Activated CD4-positive, alpha-beta T cell treated with anti-CD3 and anti-CD28 coated beads, Interleukin-2, amount 10 ng/mL, durations not matched to agents 24 days and 14 days (primary cell): ENCODE measurements around the gene PEAK1. TPM values are rescaled to one million over a fixed set of nuclear protein-coding genes. Genes with fewer than 3 reads are reported as not detected.
"Not testable (repeated sequence)": the region's sequence is repeated elsewhere in the genome, so short reads cannot be mapped to it uniquely, and the experiment has no call there.

Source experiments
- DNase-seq: peaks from one replicate; pipeline ENCODE4 v3.0.0; 2022
- H3K27ac Mint-ChIP-seq: one replicate; pipeline ENCODE4 v1.8.0; 2022; ENCODE audit warnings: mild to moderate bottlenecking, mixed read lengths
- H3K27me3 Mint-ChIP-seq: one replicate; pipeline ENCODE4 v1.8.0; 2022; ENCODE audit warnings: mixed read lengths
- H3K36me3 Mint-ChIP-seq: one replicate; pipeline ENCODE4 v1.8.0; 2022; ENCODE audit warnings: low read depth, mild to moderate bottlenecking, mixed read lengths
- H3K4me1 Mint-ChIP-seq: one replicate; pipeline ENCODE4 v1.8.0; 2021; ENCODE audit warnings: mixed read lengths
- H3K4me3 Mint-ChIP-seq: one replicate; pipeline ENCODE4 v1.8.0; 2022; ENCODE audit warnings: mild to moderate bottlenecking, moderate library complexity, mixed read lengths
- H3K9me3 Mint-ChIP-seq: one replicate; pipeline ENCODE4 v1.8.0; 2021; ENCODE audit warnings: mixed read lengths
- intact Hi-C: fragments of 100-400 bp; cut with micrococcal nuclease; formaldehyde crosslinking; loops from one replicate; pipeline ENCODE4 v1.15.1; 2023
- total RNA-seq: library from RNA; stranded (reverse); gene quantifications from 2 replicates; pipeline ENCODE4 v1.2.3, GENCODE V29; 2022

PEAK1 gene
- total RNA-seq, 1 donor from 2014 or later, result 25.9 TPM

DNA sequence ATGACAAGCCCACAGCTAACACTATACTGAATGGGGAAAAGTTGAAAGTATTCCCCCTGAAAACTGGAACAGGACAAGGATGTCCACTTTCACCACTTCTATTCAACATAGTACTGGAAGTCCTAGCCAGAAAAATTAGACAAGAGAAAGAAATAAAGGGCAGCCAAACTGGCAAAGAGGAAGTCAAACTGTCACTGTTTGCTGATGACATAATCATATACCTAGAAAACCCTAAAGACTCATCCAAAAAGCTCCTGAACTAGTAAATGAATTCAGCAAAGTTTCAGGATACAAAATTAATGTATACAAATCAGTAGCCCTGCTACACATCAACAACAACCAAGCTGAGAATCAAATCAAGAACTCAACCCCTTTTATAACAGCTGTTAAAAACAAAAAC is 146.8 kb downstream of the PEAK1 start:
- H3K4me3 Mint-ChIP-seq, intact Hi-C loops, H3K27me3 Mint-ChIP-seq, DNase-seq, H3K27ac Mint-ChIP-seq: not testable (repeated sequence)
- peaks cover 13% of the 10 kb centered on the region for H3K9me3 Mint-ChIP-seq
- peaks cover 33% of the 10 kb centered on the region for H3K36me3 Mint-ChIP-seq
- peaks cover 25% of the 10 kb centered on the region for H3K4me1 Mint-ChIP-seq

DNA sequence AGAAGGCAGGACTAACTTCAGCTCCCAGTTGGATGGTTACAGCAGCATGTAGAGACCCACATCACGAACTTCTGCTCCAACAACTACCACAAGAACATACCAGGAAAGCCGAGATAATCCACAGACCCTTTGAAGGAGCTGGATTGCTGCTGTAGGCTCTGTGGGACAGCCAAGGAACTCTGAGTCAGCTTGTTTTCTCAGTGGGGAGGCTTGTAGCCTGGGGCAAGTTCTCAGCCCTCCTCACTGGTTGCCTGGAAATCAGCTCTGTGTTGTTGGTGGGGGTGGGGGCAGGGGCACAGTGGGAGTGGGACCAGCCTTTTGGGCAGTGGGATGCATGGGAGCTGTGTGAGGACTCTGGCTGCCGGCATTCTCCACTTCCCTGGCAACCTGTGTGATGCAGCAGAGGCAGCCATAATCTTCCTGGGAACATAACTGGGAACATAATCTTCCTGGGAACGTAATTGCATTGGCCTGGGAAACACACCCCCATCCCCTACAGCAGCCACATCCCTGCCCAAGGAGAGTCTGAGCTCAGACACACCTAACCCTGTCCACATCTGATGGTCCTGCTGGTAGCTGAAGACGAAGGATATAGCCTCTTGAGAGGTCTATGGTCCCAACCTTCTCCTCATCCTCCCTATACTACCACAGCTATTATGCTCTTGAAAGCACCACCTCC is 153.1 kb downstream of the PEAK1 start:
- H3K9me3 Mint-ChIP-seq, result peaks cover 4% of the 10 kb centered on the region
- no peaks in the 10 kb centered on the region for H3K4me1 Mint-ChIP-seq
- no peak overlapping the region for H3K4me3 Mint-ChIP-seq
- peaks cover 25% of the 10 kb centered on the region for H3K36me3 Mint-ChIP-seq
- H3K27me3 Mint-ChIP-seq, result no peaks in the 10 kb centered on the region
- intact Hi-C loops, result no loop called here
- DNase-seq, result no peak
- H3K27ac Mint-ChIP-seq, result no peak overlapping the region

GRCh38 chr15:77255385-77255784 is 164.5 kb downstream of the PEAK1 start:
- no peaks in the 10 kb centered on the region for H3K27me3 Mint-ChIP-seq
- intact Hi-C loops, result no loop called here
- H3K4me3 Mint-ChIP-seq, result no peak overlapping the region
- peaks cover 7% of the 10 kb centered on the region for H3K36me3 Mint-ChIP-seq
- DNase-seq, result no peak
- no peaks in the 10 kb centered on the region for H3K4me1 Mint-ChIP-seq
- no peak overlapping the region for H3K27ac Mint-ChIP-seq
- H3K9me3 Mint-ChIP-seq, result peaks cover 3% of the 10 kb centered on the region

GRCh38 chr15:77251662-77252061 is 168.2 kb downstream of the PEAK1 start:
- H3K4me1 Mint-ChIP-seq, result no peaks in the 10 kb centered on the region
- no peak overlapping the region for H3K27ac Mint-ChIP-seq
- H3K9me3 Mint-ChIP-seq, result no peaks in the 10 kb centered on the region
- H3K36me3 Mint-ChIP-seq, result peaks cover 15% of the 10 kb centered on the region
- no peak overlapping the region for H3K4me3 Mint-ChIP-seq
- DNase-seq, result no peak
- no peaks in the 10 kb centered on the region for H3K27me3 Mint-ChIP-seq
- intact Hi-C loops, result no loop called here

GRCh38 chr15:77247116-77247515 is 172.8 kb downstream of the PEAK1 start:
- intact Hi-C loops, result no loop called here
- Mint-ChIP-seq H3K27ac (no peak overlapping the region), H3K4me3 (no peak overlapping the region), H3K9me3 (no peaks in the 10 kb centered on the region), H3K4me1 (peaks cover 2% of the 10 kb centered on the region), H3K27me3 (no peaks in the 10 kb centered on the region), H3K36me3 (peaks cover 21% of the 10 kb centered on the region)
- DNase-seq, result no peak

GRCh38 chr15:77243716-77244401 is 176.0 kb downstream of the PEAK1 start:
- no peak overlapping the region for H3K27ac Mint-ChIP-seq
- intact Hi-C loops, result no loop called here
- H3K4me3 Mint-ChIP-seq, result no peak overlapping the region
- H3K27me3 Mint-ChIP-seq, result no peaks in the 10 kb centered on the region
- H3K36me3 Mint-ChIP-seq, result peaks cover 16% of the 10 kb centered on the region
- peaks cover 2% of the 10 kb centered on the region for H3K4me1 Mint-ChIP-seq
- no peaks in the 10 kb centered on the region for H3K9me3 Mint-ChIP-seq
- DNase-seq, result no peak

GRCh38 chr15:77243135-77243534 is 176.8 kb downstream of the PEAK1 start:
- Mint-ChIP-seq H3K9me3 (no peaks in the 10 kb centered on the region), H3K27me3 (no peaks in the 10 kb centered on the region), H3K36me3 (peaks cover 16% of the 10 kb centered on the region), H3K27ac (no peak overlapping the region), H3K4me3 (no peak overlapping the region), H3K4me1 (peaks cover 2% of the 10 kb centered on the region)
- no peak for DNase-seq
- intact Hi-C loops, result no loop called here

DNA sequence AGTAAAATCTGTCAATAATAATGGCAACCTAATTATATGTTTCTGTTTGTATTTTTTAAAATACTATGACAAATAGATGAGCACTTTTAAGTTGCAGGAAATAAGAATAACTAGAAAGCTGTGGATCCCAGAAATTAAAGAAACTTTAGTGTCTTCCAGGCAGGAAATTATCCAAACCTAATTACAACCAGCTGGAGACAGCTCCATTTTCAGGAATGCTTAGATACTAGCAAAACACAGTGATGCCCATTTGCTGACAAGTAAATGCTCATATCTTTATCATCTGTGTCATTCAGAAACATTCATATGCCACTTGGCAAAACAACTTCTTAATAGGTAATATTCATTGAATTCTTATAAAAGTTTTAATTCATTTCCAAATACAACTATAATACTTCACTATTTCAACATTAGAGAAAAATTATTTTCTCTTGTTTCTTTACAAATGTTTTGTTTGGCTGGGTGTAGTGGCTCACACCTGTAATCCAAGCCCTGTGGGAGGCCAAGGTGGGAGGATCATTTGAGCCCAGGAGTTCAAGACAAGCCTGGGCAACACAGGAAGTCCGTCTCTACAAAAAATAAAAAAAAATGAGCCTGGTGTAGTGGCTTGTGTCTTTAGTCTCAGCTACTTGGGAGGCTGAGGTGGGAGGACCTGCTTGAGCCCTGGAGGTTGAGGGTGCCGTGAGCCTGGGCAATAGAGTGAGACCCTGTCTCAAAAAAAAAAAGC is 179.9 kb downstream of the PEAK1 start:
- Mint-ChIP-seq H3K27ac (no peak overlapping the region), H3K36me3 (peaks cover 28% of the 10 kb centered on the region), H3K4me1 (peaks cover 2% of the 10 kb centered on the region), H3K9me3 (peaks cover 4% of the 10 kb centered on the region), H3K27me3 (no peaks in the 10 kb centered on the region), H3K4me3 (no peak overlapping the region)
- intact Hi-C loops, result no loop called here
- no peak for DNase-seq

DNA sequence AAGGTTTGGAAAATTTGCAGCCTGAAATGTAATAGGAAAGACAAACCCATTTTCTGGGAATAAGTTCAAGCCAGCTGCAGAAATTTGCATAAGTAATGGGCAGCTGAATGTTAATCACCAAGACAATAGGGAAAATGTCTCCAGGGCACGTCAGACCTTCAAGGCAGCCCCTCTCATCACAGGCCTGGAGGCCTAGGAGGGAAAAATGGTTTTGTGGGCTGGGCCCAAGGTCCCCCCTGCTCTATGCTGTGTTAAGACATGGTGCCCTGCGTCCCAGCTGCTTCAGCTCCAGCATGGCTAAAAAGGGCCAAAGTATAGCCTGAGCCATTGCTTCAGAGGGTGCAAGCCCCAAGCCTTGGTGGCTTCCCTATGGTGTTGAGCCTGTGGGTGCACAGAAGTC is 184.3 kb downstream of the PEAK1 start:
- Mint-ChIP-seq H3K36me3 (peaks cover 21% of the 10 kb centered on the region), H3K4me1 (peaks cover 5% of the 10 kb centered on the region), H3K27ac (no peak overlapping the region), H3K4me3 (no peak overlapping the region), H3K27me3 (no peaks in the 10 kb centered on the region), H3K9me3 (peaks cover 6% of the 10 kb centered on the region)
- intact Hi-C loops, result no loop called here
- no peak for DNase-seq

- Mint-ChIP-seq H3K36me3 (peaks cover 2% of the 10 kb centered on the region), H3K27ac (no peak overlapping the region), H3K4me1 (peaks cover 14% of the 10 kb centered on the region), H3K9me3 (no peaks in the 10 kb centered on the region), H3K27me3 (no peaks in the 10 kb centered on the region), H3K4me3 (no peak overlapping the region)
- no peak for DNase-seq
- intact Hi-C loops, result no loop called here
Observed at GRCh38 chr15:77228828-77229227, 191.1 kb downstream of the PEAK1 start.

- Mint-ChIP-seq H3K36me3 (peaks cover 2% of the 10 kb centered on the region), H3K4me1 (peaks cover 12% of the 10 kb centered on the region), H3K27me3 (no peaks in the 10 kb centered on the region), H3K4me3 (no peak overlapping the region), H3K9me3 (no peaks in the 10 kb centered on the region), H3K27ac (no peak overlapping the region)
- DNase-seq, result no peak
- intact Hi-C loops, result no loop called here
Observed at GRCh38 chr15:77226652-77227051, 193.3 kb downstream of the PEAK1 start.

GRCh38 chr15:77225646-77226045 is 194.3 kb downstream of the PEAK1 start:
- Mint-ChIP-seq H3K4me1 (peaks cover 9% of the 10 kb centered on the region), H3K4me3 (no peak overlapping the region), H3K9me3 (no peaks in the 10 kb centered on the region), H3K27ac (no peak overlapping the region), H3K36me3 (peaks cover 2% of the 10 kb centered on the region), H3K27me3 (no peaks in the 10 kb centered on the region)
- no peak for DNase-seq
- intact Hi-C loops, result no loop called here

DNA sequence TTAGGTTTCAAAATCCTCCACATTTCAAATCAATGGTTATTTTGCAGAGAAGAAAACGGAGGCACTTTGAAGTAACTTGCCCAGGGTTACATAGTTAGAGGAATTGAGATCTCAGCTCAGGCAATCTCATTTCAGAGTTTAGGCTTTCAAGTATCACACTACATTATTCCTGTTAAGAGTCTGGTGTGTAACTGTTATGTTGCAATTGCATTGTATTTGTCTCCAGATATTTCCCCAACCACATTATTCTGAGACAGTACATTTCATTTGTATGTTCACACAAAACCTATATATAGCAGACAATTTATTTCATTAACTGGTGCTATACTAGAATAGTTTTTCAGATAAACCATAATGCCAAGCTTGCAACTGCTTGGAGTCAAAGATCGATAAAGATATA is 194.8 kb downstream of the PEAK1 start:
- Mint-ChIP-seq H3K9me3 (no peaks in the 10 kb centered on the region), H3K4me3 (no peak overlapping the region), H3K27me3 (no peaks in the 10 kb centered on the region), H3K27ac (no peak overlapping the region), H3K4me1 (peaks cover 9% of the 10 kb centered on the region), H3K36me3 (peaks cover 2% of the 10 kb centered on the region)
- DNase-seq, result no peak
- intact Hi-C loops, result no loop called here

GRCh38 chr15:77224352-77224751 is 195.6 kb downstream of the PEAK1 start:
- intact Hi-C loops, result no loop called here
- Mint-ChIP-seq H3K27ac (no peak overlapping the region), H3K9me3 (no peaks in the 10 kb centered on the region), H3K4me1 (peaks cover 9% of the 10 kb centered on the region), H3K36me3 (peaks cover 2% of the 10 kb centered on the region), H3K4me3 (no peak overlapping the region), H3K27me3 (no peaks in the 10 kb centered on the region)
- no peak for DNase-seq
